Ishikawa (cell line): ENCODE measurements around the gene ASIC2.

Experiments
- CEBPB ChIP-seq: IDR thresholded peaks from 2 replicates; pipeline ENCODE4 v1.6.1; 2012
- EGR1 ChIP-seq: IDR thresholded peaks from 2 replicates; pipeline ENCODE4 v1.6.1; 2012
- EP300 ChIP-seq: IDR thresholded peaks from 2 replicates; pipeline ENCODE4 v1.6.1; 2012; ENCODE audit warnings: borderline replicate concordance
- FOXM1 ChIP-seq: IDR thresholded peaks from 2 replicates; pipeline ENCODE4 v1.6.1; 2012; ENCODE audit warnings: low read depth, borderline replicate concordance
- NFIC ChIP-seq: IDR thresholded peaks from 2 replicates; pipeline ENCODE4 v1.6.1; 2012
- RAD21 ChIP-seq: IDR thresholded peaks from 2 replicates; pipeline ENCODE4 v1.6.1; 2012; ENCODE audit warnings: low read depth
- TAF1 ChIP-seq: IDR thresholded peaks from 2 replicates; pipeline ENCODE4 v1.6.1; 2012; ENCODE audit warnings: low read depth, mild to moderate bottlenecking
- TCF12 ChIP-seq: IDR thresholded peaks from 2 replicates; pipeline ENCODE4 v1.6.1; 2012; ENCODE audit warnings: low read depth
- TEAD4 ChIP-seq: IDR thresholded peaks from 2 replicates; pipeline ENCODE4 v1.6.1; 2012
- YY1 ChIP-seq: IDR thresholded peaks from 2 replicates; pipeline ENCODE4 v1.6.1; 2012; ENCODE audit warnings: low read depth
- TF ChIP-seq, protein P1 (sequence below): IDR thresholded peaks from 2 replicates; pipeline ENCODE4 v1.6.1; 2012
- TF ChIP-seq, protein P2 (sequence below): IDR thresholded peaks from 2 replicates; pipeline ENCODE4 v1.6.1; 2012; ENCODE audit warnings: low read depth, mild to moderate bottlenecking
- TF ChIP-seq, protein P3 (sequence below): IDR thresholded peaks from 2 replicates; pipeline ENCODE4 v1.6.1; 2012

DNA sequence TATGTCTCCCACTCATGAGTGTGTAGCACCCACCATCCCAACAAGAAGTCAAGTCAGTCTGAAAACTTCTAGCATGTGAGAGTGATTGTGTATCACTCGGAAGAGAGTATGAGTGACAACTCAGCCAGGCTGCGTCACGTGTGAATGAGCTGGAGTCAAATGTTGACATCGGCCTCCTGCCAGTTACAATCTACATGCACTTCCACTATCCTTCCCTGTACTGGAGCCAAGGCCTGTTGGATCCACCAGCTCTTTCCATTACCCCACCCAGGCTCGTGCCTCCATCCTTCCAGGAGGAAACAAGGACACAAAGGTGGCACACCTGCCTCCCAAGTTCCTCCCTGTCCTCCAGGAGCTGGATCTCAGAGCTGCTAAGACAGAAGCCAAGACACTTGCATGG is 64.5 kb downstream of the ASIC2 start:
- TF ChIP-seq YY1 (no peak), TCF12 (no peak), TEAD4 (no peak), EP300 (no peak), EGR1 (no peak), CEBPB (no peak), TAF1 (no peak), RAD21 (no peak), FOXM1 (no peak), NFIC (no peak)
- TF ChIP-seq, protein P1, sequence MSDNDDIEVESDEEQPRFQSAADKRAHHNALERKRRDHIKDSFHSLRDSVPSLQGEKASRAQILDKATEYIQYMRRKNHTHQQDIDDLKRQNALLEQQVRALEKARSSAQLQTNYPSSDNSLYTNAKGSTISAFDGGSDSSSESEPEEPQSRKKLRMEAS = no peak
- TF ChIP-seq, protein P2, sequence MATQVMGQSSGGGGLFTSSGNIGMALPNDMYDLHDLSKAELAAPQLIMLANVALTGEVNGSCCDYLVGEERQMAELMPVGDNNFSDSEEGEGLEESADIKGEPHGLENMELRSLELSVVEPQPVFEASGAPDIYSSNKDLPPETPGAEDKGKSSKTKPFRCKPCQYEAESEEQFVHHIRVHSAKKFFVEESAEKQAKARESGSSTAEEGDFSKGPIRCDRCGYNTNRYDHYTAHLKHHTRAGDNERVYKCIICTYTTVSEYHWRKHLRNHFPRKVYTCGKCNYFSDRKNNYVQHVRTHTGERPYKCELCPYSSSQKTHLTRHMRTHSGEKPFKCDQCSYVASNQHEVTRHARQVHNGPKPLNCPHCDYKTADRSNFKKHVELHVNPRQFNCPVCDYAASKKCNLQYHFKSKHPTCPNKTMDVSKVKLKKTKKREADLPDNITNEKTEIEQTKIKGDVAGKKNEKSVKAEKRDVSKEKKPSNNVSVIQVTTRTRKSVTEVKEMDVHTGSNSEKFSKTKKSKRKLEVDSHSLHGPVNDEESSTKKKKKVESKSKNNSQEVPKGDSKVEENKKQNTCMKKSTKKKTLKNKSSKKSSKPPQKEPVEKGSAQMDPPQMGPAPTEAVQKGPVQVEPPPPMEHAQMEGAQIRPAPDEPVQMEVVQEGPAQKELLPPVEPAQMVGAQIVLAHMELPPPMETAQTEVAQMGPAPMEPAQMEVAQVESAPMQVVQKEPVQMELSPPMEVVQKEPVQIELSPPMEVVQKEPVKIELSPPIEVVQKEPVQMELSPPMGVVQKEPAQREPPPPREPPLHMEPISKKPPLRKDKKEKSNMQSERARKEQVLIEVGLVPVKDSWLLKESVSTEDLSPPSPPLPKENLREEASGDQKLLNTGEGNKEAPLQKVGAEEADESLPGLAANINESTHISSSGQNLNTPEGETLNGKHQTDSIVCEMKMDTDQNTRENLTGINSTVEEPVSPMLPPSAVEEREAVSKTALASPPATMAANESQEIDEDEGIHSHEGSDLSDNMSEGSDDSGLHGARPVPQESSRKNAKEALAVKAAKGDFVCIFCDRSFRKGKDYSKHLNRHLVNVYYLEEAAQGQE = no peak
- TF ChIP-seq, protein P3, sequence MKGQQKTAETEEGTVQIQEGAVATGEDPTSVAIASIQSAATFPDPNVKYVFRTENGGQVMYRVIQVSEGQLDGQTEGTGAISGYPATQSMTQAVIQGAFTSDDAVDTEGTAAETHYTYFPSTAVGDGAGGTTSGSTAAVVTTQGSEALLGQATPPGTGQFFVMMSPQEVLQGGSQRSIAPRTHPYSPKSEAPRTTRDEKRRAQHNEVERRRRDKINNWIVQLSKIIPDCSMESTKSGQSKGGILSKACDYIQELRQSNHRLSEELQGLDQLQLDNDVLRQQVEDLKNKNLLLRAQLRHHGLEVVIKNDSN = no peak
